Peyer's patch (tissue), 4 donors: Measurements from ENCODE around the gene NAGLU.

Experiments
- POLR2A ChIP-seq, 2 donors: fragments of 450-650 bp; IDR thresholded peaks; one replicate each; pipeline ENCODE4 v1.5.1; 2017; ENCODE audit warnings: antibody characterized with exemption in 2 of 2, mild to moderate bottlenecking in 2 of 2, moderate library complexity in 2 of 2
- TF ChIP-seq, protein P1 (sequence below), 6 experiments: fragments of 450-650 bp in 4 of 6; fragments of 200-600 bp in 2 of 6; sonication (generic) in 1 of 6; IDR thresholded peaks; one replicate each; pipeline ENCODE4 v1.5.1; 2017 to 2019; ENCODE audit warnings: antibody characterized with exemption in 6 of 6, mild to moderate bottlenecking in 3 of 6, moderate library complexity in 1 of 6

GRCh38 chr17:42529061-42529460 lies 7.0 kb upstream of the NAGLU start:
- TF ChIP-seq, protein P1, sequence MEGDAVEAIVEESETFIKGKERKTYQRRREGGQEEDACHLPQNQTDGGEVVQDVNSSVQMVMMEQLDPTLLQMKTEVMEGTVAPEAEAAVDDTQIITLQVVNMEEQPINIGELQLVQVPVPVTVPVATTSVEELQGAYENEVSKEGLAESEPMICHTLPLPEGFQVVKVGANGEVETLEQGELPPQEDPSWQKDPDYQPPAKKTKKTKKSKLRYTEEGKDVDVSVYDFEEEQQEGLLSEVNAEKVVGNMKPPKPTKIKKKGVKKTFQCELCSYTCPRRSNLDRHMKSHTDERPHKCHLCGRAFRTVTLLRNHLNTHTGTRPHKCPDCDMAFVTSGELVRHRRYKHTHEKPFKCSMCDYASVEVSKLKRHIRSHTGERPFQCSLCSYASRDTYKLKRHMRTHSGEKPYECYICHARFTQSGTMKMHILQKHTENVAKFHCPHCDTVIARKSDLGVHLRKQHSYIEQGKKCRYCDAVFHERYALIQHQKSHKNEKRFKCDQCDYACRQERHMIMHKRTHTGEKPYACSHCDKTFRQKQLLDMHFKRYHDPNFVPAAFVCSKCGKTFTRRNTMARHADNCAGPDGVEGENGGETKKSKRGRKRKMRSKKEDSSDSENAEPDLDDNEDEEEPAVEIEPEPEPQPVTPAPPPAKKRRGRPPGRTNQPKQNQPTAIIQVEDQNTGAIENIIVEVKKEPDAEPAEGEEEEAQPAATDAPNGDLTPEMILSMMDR (IDR thresholded peaks at IDR 0.05): no peak
- TF ChIP-seq POLR2A (IDR thresholded peaks at IDR 0.05): no peak
